ENCODE data around the gene ECE1. TPM values are rescaled to one million over a fixed set of nuclear protein-coding genes. Genes with fewer than 3 reads are reported as not detected.

Gene ECE1
- total RNA-seq, 1 donor = 32.6 TPM

DNA sequence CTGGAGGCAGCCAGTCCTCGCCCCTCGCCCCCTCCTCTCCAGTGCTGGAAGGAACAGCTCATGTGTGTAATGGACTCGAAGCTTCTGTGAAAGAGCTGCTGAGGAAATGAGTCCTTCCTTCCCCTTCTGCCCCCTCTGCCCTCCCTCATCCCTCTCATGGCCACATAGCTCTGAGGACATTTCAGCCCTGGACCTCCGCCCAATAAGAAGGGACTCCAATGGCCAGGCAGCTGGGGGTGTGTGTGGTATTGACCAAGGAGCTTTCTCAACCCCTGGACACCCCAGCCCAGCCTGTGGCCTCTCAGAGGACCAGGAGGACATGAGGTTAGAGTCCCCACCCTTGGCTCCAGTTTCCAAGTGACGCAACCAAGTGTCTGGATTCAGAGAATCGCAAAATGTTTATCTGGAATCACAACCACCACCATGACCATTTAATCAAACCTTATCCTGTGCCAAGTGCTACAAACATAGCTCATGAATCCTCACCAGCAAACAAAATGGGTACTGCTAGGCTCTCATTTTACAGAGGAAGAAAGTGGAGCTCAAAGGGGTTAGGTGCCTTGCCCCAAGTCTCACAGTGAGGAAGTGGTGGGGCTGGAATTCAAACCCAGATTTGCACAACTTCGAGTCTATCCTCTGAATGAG, 47.8 kb upstream of the ECE1 start:
- Histone ChIP-seq H3K27ac (ENCODE audit: low read depth, low read length) (peak overlapping the region; percentile 14), H3K4me3 (ENCODE audit: insufficient read depth, low read length) (no peak overlapping the region), H3K4me1 (ENCODE audit: insufficient read depth, low read length) (peaks cover 55% of the 10 kb centered on the region), H3K9me3 (ENCODE audit: low read depth, low read length) (no peaks in the 10 kb centered on the region), H4K20me1 (ENCODE audit: insufficient read depth, low read length) (no peaks in the 10 kb centered on the region), H3K36me3 (ENCODE audit: insufficient read depth, low read length) (no peaks in the 10 kb centered on the region), H3K27me3 (ENCODE audit: insufficient read depth, low read length) (no peaks in the 10 kb centered on the region), H3K79me2 (ENCODE audit: insufficient read depth, low read length) (peaks cover 68% of the 10 kb centered on the region), H3K4me2 (ENCODE audit: insufficient read depth, low read length) (peak overlapping the region; percentile 26), H2AFZ (ENCODE audit: low read length) (no peak overlapping the region)
- no peak for DNase-seq (ENCODE audit: insufficient read length, low spot score, missing footprints)
- TF ChIP-seq, protein P1, sequence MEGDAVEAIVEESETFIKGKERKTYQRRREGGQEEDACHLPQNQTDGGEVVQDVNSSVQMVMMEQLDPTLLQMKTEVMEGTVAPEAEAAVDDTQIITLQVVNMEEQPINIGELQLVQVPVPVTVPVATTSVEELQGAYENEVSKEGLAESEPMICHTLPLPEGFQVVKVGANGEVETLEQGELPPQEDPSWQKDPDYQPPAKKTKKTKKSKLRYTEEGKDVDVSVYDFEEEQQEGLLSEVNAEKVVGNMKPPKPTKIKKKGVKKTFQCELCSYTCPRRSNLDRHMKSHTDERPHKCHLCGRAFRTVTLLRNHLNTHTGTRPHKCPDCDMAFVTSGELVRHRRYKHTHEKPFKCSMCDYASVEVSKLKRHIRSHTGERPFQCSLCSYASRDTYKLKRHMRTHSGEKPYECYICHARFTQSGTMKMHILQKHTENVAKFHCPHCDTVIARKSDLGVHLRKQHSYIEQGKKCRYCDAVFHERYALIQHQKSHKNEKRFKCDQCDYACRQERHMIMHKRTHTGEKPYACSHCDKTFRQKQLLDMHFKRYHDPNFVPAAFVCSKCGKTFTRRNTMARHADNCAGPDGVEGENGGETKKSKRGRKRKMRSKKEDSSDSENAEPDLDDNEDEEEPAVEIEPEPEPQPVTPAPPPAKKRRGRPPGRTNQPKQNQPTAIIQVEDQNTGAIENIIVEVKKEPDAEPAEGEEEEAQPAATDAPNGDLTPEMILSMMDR (IDR thresholded peaks at IDR 0.05; ENCODE audit: extremely low read depth, low read depth, low read length) = no peak

DNA sequence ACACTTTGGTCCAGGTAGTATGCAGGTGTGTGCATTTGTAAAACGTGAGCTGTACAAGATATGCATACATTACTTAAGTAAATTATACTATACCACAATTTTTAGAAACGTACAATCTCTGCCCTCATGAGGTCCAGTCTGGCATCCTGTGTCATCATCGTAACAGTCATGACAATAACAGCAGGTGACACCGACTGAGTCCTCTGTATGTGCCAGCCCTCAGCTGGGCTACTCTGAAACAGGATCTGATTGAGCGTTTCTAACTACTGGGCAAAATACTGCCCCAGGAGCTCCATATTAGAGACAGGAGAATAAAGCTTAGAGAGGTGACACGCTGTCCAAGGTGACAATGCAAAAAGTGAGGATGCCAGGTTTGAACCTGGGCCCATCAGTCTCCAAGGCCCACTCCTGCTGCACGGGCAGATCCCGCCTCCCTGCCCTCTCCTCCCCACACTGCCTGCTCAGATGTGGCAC, 47.2 kb upstream of the ECE1 start:
- peaks cover 49% of the 10 kb centered on the region for H3K4me1 ChIP-seq (ENCODE audit: insufficient read depth, low read length)
- H3K36me3 ChIP-seq (ENCODE audit: insufficient read depth, low read length) = no peaks in the 10 kb centered on the region
- H3K4me3 ChIP-seq (ENCODE audit: insufficient read depth, low read length) = no peak overlapping the region
- H3K4me2 ChIP-seq (ENCODE audit: insufficient read depth, low read length) = peak overlapping the region; percentile 26
- H2AFZ ChIP-seq (ENCODE audit: low read length) = no peak overlapping the region
- peaks cover 66% of the 10 kb centered on the region for H3K79me2 ChIP-seq (ENCODE audit: insufficient read depth, low read length)
- H4K20me1 ChIP-seq (ENCODE audit: insufficient read depth, low read length) = no peaks in the 10 kb centered on the region
- H3K9me3 ChIP-seq (ENCODE audit: low read depth, low read length) = no peaks in the 10 kb centered on the region
- DNase-seq (ENCODE audit: insufficient read length, low spot score, missing footprints) = no peak
- H3K27ac ChIP-seq (ENCODE audit: low read depth, low read length) = peak overlapping the region; percentile 18
- TF ChIP-seq, protein P1 (IDR thresholded peaks at IDR 0.05; ENCODE audit: extremely low read depth, low read depth, low read length) = no peak
- no peaks in the 10 kb centered on the region for H3K27me3 ChIP-seq (ENCODE audit: insufficient read depth, low read length)

DNA sequence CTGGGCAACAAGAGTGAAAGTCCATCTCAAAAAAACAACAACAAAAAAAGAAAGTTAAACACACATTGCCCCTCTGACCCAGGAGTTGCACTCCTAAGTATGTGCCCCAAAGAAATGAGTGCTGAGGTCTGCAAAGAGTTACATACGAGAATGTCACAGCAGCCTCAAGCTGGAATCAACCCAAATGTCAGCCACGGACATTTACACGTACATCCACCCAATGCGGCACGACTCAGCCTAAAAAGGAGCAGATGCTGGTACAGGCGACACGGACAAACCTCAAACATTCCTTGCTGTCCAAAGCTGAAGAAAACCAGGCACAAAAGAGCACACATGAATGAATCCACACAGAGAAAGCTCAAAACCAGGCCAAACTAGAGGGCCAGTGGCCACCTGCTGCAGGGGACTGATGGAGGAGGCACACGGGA, 46.8 kb upstream of the ECE1 start:
- DNase-seq (ENCODE audit: insufficient read length, low spot score, missing footprints) = no peak
- no peak overlapping the region for H3K4me2 ChIP-seq (ENCODE audit: insufficient read depth, low read length)
- no peak overlapping the region for H3K4me3 ChIP-seq (ENCODE audit: insufficient read depth, low read length)
- no peaks in the 10 kb centered on the region for H3K36me3 ChIP-seq (ENCODE audit: insufficient read depth, low read length)
- H2AFZ ChIP-seq (ENCODE audit: low read length) = no peak overlapping the region
- H3K79me2 ChIP-seq (ENCODE audit: insufficient read depth, low read length) = peaks cover 65% of the 10 kb centered on the region
- TF ChIP-seq, protein P1 (IDR thresholded peaks at IDR 0.05; ENCODE audit: extremely low read depth, low read depth, low read length) = no peak
- H3K27ac ChIP-seq (ENCODE audit: low read depth, low read length) = peak overlapping the region; percentile 18
- no peaks in the 10 kb centered on the region for H3K27me3 ChIP-seq (ENCODE audit: insufficient read depth, low read length)
- peaks cover 44% of the 10 kb centered on the region for H3K4me1 ChIP-seq (ENCODE audit: insufficient read depth, low read length)
- H3K9me3 ChIP-seq (ENCODE audit: low read depth, low read length) = no peaks in the 10 kb centered on the region
- no peaks in the 10 kb centered on the region for H4K20me1 ChIP-seq (ENCODE audit: insufficient read depth, low read length)

DNA sequence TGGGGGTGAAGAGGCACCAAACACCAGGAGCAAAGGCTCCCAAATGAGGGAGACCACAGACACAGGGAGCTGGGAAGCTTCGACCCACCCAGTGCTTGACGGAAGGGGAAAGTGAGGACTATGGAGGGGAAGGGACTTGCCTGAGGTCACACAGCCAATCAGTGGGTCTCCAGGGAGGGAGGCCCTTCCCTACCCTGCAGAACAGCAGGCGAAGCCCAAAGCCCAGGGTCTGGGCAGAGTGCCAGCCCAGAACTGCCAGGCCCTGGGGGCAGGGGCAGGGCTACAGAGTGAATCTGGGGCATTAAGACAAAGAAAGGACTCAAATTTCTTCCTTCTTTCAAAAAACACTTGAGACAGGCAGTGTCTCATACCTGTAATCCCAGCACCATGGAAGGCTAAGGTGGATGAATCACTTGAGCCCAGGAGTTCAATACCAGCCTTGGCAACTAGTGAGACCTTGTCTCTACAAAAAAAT, 45.5 kb upstream of the ECE1 start:
- no peaks in the 10 kb centered on the region for H4K20me1 ChIP-seq (ENCODE audit: insufficient read depth, low read length)
- peaks cover 55% of the 10 kb centered on the region for H3K79me2 ChIP-seq (ENCODE audit: insufficient read depth, low read length)
- TF ChIP-seq, protein P1 (IDR thresholded peaks at IDR 0.05; ENCODE audit: extremely low read depth, low read depth, low read length) = no peak
- H3K4me3 ChIP-seq (ENCODE audit: insufficient read depth, low read length) = no peak overlapping the region
- H3K9me3 ChIP-seq (ENCODE audit: low read depth, low read length) = no peaks in the 10 kb centered on the region
- peaks cover 40% of the 10 kb centered on the region for H3K4me1 ChIP-seq (ENCODE audit: insufficient read depth, low read length)
- no peak overlapping the region for H3K4me2 ChIP-seq (ENCODE audit: insufficient read depth, low read length)
- H3K27me3 ChIP-seq (ENCODE audit: insufficient read depth, low read length) = no peaks in the 10 kb centered on the region
- H3K27ac ChIP-seq (ENCODE audit: low read depth, low read length) = peak overlapping the region; percentile 85
- H2AFZ ChIP-seq (ENCODE audit: low read length) = no peak overlapping the region
- DNase-seq (ENCODE audit: insufficient read length, low spot score, missing footprints) = no peak
- H3K36me3 ChIP-seq (ENCODE audit: insufficient read depth, low read length) = no peaks in the 10 kb centered on the region
